GM19467 (cell line): ENCODE measurements around the gene ELK3.

Experiments used
- ATAC-seq: cut with Tn5 transposase; IDR thresholded peaks from one replicate; pipeline ENCODE4 v1.9.1; 2021; ENCODE audit warnings: mild to moderate bottlenecking, moderate library complexity; ENCODE audit not compliant: unreplicated experiment

ELK3 gene

GRCh38 chr12:96256672-96257361 is 62.6 kb downstream of the ELK3 start:
- ATAC-seq, result no peak

GRCh38 chr12:96257550-96258103 is 63.5 kb downstream of the ELK3 start:
- no peak for ATAC-seq

DNA sequence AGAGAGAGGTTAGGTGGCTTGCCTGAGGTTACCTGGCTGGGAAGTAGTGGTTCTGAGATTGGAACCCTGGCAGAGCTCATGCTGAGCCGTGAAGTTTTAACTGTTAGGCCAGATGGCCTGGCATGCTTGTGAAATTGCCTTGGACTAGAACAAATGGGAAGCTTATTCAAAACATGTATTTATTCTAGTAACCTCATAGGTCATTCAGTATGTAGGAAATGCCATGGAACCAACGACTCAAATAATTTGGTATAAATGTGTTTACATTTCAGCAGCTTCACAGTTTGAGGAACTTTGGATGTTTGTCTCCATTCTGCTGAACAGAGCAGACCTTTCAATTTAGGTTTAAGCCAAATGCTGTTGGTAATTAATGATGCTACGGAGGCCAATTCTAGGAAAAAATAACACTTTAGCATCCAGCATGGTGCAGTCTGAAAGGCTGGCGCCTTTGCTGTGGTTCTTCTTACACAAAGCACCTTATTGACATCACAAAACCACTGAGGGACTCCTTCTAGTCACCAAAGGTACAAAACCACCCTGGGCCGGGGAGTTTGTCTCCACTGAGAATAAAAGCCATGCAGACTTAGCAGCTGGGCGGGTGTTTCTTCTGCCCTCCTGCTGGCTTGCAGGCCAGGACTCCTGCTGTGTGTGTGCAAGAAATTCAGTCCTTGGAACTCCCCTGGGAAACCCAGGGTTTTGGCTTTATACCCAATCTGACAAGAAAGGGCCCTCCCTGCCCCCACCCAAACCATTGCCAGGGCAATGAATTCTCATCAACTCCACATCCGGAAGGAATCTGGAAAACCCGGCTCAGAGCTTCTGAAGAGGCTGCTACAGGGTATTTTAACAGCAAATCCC is 64.2 kb downstream of the ELK3 start:
- ATAC-seq, result no peak

GRCh38 chr12:96260231-96260630 is 66.1 kb downstream of the ELK3 start:
- ATAC-seq, result no peak

- ATAC-seq, result no peak
Measured at GRCh38 chr12:96260644-96261043, 66.5 kb downstream of the ELK3 start.

DNA sequence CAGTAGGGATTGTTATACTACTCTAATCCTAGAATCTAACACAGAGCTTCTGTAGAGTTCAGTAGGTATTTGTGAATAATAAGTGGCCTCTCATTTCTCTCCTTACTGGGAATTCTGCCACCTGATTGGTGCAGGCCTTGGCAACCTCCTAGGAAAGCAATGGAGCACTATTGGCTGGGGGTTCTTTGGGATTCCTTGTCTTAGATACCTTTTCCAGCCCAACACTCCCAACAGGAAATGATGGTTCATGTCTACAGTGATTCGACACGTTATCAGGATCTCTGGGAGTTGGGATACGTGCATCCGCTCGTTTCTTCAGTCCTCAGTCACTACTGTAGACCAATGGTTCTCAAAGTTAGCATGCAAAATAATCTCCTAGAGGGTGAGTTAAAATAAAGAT is 67.4 kb downstream of the ELK3 start:
- ATAC-seq, result no peak

GRCh38 chr12:96263449-96263902 is 69.3 kb downstream of the ELK3 start:
- no peak for ATAC-seq

DNA sequence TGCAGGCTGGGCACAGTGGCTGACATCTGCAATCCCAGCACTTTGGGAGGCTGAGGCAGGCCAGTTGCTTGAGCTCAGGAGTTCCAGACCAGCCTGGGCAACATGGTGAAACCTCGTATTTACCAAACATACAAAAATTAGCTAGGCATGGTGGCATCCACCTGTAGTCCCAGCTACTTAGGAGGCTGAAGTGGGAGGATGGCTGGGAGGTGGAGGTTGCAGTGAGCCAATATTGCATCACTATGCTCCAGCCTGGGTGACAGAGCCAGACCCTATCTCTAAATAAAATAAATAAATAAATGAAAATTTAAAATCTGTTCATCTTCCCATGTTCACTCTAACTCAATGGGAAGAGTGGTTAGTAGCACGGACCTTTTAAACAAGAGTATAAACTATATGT is 71.2 kb downstream of the ELK3 start:
- no peak for ATAC-seq

DNA sequence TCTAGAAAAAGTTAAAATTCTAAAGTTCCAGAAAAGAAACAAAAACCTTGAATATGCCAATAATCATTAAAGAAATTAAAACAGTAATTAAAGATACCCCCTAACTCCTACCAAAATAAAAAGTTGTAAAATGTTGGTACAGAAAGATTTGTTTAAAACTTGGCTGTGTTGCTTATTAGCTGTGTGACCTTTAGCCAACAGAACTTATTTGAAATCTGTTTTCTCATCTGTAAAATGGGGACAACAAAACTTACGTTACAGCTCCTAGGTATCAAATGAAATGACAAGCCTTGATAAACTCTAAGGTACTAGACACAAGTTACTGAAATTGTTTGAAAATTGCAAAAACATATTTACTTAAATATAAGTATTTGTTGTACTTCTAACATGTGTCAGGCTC is 71.7 kb downstream of the ELK3 start:
- ATAC-seq, result no peak

DNA sequence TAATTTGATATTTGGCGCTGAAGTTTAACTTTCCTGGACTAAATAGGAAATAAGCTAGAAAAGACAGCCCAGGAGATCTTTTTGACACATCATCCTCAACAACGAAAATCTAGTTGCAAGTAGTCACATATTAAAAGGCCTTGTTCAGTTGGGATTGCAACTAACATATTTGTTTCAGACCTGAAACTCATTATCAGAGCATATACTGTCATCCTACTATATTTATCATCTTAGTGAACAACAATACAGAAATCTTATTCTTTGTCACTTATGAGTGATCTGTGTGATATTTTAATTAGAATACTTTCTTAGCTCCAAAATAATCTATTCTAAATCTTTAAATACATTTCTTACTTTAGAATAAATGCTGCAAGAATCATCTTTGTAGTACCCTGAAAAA is 72.1 kb downstream of the ELK3 start:
- ATAC-seq, result no peak

DNA sequence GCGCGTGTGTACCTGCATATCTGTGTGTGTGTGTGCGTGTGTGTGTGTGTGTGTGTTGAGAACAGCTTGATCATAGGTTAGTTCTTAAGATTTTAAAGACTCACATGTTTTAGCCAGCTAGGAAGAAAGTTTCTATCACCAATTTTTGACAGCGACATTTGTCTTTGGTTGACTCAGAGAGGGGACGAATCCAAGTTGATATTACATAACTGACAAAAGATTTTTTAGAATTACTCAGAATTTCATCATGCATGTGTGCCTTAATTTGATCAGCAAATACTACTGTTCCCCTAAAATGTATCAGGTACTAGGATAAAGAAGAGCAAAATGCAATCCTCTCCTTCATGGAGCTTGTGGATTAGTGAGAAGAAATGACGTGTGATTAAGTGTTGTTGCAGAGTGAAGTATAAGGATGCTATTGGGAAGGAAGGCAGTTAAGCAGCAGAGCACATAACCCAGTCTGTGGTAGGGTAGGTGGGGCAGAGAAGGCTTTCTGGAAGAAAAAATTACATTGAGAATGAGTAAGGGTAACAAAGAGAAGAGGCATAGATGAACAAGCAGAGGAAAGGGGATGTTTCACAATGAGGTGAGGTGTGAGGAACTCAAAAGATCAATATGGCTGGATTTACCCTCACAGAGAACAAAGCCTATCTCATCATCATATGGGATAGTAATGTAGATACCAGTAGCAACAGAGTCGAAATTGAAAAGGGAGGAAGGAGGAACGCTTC is 77.5 kb downstream of the ELK3 start:
- no peak for ATAC-seq

DNA sequence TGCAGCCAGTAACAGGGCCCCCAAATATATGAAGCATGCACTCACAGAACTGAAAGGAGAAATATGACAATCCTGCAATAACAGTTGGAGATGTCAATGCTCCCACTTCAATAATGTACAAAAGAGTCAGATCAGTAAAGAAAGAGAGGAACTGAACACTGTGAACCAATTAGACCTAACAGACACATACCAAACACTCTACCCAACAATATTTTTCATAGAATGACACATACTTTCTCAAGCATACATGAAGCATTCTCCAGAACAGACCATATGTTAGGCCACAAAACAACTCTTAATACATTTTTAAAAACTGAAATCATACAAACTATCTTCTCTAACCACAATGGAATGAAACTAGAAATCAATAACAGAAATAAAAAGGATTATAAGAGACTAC is 80.2 kb downstream of the ELK3 start:
- ATAC-seq, result no peak

GRCh38 chr12:96285158-96285557 is 91.0 kb downstream of the ELK3 start:
- ATAC-seq, result no peak

- ATAC-seq, result no peak
Measured at GRCh38 chr12:96289067-96289466, 94.9 kb downstream of the ELK3 start.

DNA sequence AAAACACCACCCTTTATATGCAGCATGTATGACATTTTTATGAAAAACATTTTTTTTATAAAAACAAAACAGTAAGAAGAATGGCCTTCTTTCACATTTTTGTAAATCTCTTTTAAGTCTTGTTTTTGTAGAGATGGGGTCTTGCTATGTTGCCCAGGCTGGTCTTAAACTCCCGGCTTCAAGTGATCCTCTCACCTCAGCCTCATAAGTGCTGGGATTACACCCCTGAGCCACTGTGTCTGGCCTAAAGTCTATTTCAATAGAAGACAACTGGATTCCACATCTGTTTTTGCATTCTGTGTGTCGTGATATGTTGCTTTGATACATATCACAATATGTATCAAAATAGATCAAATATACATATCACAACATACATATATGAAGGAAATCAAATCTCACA is 98.9 kb downstream of the ELK3 start:
- ATAC-seq, result no peak

DNA sequence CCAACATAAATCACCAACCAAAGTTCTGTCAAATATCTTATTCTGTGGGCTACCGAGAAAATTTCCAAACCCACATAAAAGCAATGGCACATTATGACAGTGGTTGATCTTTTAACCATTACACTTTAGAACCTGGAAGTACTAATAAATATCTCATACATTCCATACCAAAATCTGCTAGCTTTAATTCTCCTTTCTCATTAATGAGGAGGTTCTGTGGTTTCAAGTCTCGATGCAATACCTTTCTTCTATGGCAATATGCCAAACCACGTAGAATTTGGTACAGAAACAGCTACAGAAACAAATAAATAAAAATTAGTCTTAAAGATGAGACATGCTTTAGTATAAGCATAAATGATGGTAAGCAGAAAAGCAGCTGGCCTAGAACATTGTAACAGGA is 100.7 kb downstream of the ELK3 start:
- ATAC-seq, result no peak

DNA sequence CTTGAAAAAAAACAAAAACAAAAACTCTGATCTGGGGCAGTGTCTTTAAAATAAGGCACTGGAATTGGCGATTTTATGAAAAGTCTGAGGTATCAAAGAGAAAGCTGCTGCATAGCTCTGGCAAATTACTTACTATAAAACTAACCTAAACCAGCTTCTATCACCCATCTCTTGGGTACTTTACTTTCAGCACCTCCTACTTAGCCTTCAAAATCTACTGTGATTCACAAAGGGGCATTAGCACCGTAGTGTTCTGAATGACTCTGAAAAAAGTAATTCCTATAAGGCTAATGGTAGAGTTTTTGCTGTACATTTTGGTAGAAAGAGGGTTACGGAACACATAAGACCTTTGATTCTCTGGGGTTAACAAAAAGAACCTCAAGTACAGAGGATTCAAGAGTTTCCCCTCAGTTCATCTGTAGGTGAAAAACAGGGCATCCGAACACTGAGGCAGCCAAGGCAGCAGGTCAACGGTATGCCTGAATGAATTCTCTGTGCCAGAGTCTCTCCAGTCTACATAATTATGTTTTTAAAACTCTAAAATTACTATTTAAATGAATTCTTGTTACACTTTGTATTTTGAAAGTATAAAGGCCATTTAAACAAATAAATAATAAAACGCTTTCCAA is 101.5 kb downstream of the ELK3 start:
- no peak for ATAC-seq

GRCh38 chr12:96297504-96297903 is 103.3 kb downstream of the ELK3 start:
- no peak for ATAC-seq

GRCh38 chr12:96300064-96300463 is 105.9 kb downstream of the ELK3 start:
- ATAC-seq, result no peak

- ATAC-seq, result no peak
Measured at GRCh38 chr12:96301732-96302131, 107.6 kb downstream of the ELK3 start.
